ENCODE measurements around the gene MGAT4A. TPM values are rescaled to one million over a fixed set of nuclear protein-coding genes. Genes with fewer than 3 reads are reported as not detected.

MGAT4A gene
- total RNA-seq, 1 donor from 2014 or later: 15.7 TPM

DNA sequence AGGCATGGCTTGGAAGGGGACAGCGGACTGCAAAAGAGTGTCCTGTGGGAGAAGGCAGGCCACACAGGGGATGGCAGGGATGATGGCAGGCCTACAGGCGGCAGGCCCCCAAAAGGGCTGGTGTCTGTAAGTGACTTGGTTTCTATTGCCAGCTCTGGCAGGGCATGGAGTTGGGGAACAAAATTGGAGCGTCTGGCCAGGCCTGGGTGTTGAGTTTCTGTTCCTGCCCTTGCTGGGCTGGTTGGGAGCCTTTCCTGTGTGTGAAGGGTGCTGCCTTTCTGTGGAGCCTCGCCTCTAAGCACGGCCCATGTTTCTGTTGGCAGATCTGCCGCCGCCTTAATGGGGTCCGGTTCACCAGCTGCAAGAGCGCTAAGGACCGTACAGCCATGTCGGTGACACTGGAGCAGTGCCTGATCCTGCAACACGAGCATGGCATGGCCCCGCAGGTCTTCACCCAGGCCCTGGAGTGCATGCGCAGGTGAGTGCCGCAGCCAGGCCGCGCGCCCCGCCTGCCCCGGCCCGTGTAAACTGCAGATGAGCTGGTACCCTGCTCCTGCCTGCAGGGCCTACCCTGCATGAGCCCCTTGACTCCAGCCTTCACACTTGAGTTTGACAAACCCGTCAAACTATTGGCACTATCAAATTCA lies 154.1 kb downstream of the MGAT4A start:
- CTCF ChIA-PET: no interaction called here
- Mint-ChIP-seq H3K4me3 (no peak overlapping the region), H3K27ac (no peak overlapping the region)

DNA sequence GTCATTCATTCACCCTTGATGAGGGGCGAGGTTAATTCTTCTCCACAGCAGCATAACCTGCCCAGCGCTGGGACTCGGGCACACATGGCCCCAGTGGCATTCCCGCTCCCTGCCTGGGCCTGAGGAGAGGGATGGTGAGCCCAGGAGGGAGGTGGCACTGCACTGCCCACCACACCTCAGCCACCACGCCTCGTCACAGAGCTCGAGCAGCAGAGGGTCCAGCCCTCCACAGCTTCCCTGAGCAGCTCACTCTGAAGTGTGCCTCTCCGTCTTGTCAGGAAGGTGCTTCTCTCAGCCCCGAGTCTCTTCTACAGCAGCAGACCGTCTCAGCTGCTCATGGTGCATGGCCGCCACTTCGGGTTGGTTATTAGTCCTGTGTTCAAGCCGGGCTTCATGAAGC lies 157.5 kb downstream of the MGAT4A start:
- CTCF ChIA-PET: no interaction called here
- Mint-ChIP-seq H3K36me3 (ENCODE audit: low read depth) (peaks cover 43% of the 10 kb centered on the region), H3K27me3 (no peaks in the 10 kb centered on the region), H3K9me3 (no peaks in the 10 kb centered on the region), H3K27ac (no peak overlapping the region), H3K4me3 (no peak overlapping the region), H3K4me1 (no peaks in the 10 kb centered on the region)
- POLR2A ChIA-PET: no interaction called here
- TF ChIP-seq, protein P1, sequence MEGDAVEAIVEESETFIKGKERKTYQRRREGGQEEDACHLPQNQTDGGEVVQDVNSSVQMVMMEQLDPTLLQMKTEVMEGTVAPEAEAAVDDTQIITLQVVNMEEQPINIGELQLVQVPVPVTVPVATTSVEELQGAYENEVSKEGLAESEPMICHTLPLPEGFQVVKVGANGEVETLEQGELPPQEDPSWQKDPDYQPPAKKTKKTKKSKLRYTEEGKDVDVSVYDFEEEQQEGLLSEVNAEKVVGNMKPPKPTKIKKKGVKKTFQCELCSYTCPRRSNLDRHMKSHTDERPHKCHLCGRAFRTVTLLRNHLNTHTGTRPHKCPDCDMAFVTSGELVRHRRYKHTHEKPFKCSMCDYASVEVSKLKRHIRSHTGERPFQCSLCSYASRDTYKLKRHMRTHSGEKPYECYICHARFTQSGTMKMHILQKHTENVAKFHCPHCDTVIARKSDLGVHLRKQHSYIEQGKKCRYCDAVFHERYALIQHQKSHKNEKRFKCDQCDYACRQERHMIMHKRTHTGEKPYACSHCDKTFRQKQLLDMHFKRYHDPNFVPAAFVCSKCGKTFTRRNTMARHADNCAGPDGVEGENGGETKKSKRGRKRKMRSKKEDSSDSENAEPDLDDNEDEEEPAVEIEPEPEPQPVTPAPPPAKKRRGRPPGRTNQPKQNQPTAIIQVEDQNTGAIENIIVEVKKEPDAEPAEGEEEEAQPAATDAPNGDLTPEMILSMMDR (IDR thresholded peaks at IDR 0.05): no peak
- intact Hi-C loops (cut with micrococcal nuclease): no loop called here
- DNase-seq: no peak
- ATAC-seq (ENCODE audit: low read depth): no peak

More for the DNA sequence above, 154.1 kb downstream of the MGAT4A start:
- TF ChIP-seq, protein P1 (IDR thresholded peaks at IDR 0.05): no peak
- ATAC-seq (ENCODE audit: low read depth) (no peak), DNase-seq (no peak)
- H3K36me3 Mint-ChIP-seq (ENCODE audit: low read depth): peaks cover 25% of the 10 kb centered on the region
- POLR2A ChIA-PET: no interaction called here
- intact Hi-C loops (cut with micrococcal nuclease): no loop called here
- H3K4me1 Mint-ChIP-seq: peaks cover 10% of the 10 kb centered on the region
- H3K9me3 Mint-ChIP-seq: no peaks in the 10 kb centered on the region
- H3K27me3 Mint-ChIP-seq: no peaks in the 10 kb centered on the region

DNA sequence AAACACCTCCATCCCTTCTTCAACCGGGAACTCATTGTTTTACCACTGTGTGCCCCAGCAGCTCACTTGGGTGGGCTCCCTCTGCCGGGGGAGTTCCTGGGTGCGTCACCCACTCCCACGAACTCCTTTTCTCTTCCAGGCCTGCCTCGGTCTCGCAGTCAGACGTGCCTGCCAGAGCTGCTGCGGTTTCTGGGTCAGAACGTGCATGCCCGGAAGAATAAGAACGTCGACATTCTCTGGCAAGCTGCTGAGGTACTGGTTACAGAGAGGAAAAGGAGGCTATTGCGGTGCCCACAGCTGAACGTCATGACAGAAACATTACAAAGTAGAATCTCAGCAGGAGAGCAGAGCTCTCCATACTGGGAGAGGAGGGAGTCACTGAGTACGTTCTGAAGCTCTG lies 158.3 kb downstream of the MGAT4A start:
- POLR2A ChIA-PET: no interaction called here
- H3K27me3 Mint-ChIP-seq: no peaks in the 10 kb centered on the region
- no peak overlapping the region for H3K4me3 Mint-ChIP-seq
- TF ChIP-seq, protein P1 (IDR thresholded peaks at IDR 0.05): no peak
- no peak for DNase-seq
- intact Hi-C loops (cut with micrococcal nuclease): no loop called here
- peaks cover 45% of the 10 kb centered on the region for H3K36me3 Mint-ChIP-seq (ENCODE audit: low read depth)
- H3K27ac Mint-ChIP-seq: no peak overlapping the region
- H3K4me1 Mint-ChIP-seq: no peaks in the 10 kb centered on the region
- no peak for ATAC-seq (ENCODE audit: low read depth)
- CTCF ChIA-PET: no interaction called here
- H3K9me3 Mint-ChIP-seq: no peaks in the 10 kb centered on the region

DNA sequence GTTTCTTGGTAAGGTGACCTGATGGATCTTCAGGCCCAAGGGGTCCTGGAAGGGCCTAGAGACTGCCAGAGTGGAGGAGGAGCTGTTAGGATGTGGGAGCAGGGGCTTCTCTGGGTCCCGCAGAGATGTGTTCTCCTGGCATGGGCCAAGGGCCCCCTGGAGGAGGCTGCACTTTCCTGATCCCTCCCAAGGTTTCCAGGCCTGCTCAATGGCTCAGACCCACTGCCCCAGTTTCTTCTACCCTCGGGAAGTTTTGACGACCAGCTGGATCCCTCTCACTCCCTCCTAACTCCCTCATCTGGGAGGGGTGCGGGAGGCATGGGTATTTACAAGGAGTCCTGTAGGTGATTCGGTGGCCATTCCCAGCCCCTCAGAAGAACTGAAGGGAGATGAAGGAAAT lies 158.7 kb downstream of the MGAT4A start:
- intact Hi-C loops (cut with micrococcal nuclease): no loop called here
- TF ChIP-seq, protein P1 (IDR thresholded peaks at IDR 0.05): no peak
- H3K9me3 Mint-ChIP-seq: no peaks in the 10 kb centered on the region
- POLR2A ChIA-PET: no interaction called here
- CTCF ChIA-PET: no interaction called here
- no peak overlapping the region for H3K4me3 Mint-ChIP-seq
- ATAC-seq (ENCODE audit: low read depth): no peak
- DNase-seq: no peak
- no peaks in the 10 kb centered on the region for H3K27me3 Mint-ChIP-seq
- no peak overlapping the region for H3K27ac Mint-ChIP-seq
- H3K36me3 Mint-ChIP-seq (ENCODE audit: low read depth): peaks cover 43% of the 10 kb centered on the region
- H3K4me1 Mint-ChIP-seq: no peaks in the 10 kb centered on the region

DNA sequence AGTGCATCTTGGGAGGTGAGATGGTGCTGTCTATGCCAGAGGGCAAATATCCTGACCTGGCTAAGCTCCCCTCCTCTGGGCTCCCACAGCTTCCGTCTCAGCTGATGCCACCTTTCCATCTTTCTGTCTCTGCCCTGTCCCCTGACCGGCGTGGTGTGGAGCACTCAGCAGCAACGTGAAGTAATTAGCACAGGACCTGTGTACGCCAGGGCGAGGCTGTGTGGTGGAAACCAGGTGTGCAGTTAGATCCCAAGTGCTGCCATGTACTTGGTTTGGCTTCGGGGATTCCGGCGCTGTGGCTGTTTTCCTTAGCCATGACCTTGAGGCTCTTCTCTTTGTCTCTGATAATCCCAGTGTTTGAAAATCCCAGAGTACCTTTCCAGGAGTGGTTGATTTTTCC lies 159.1 kb downstream of the MGAT4A start:
- intact Hi-C loops (cut with micrococcal nuclease): no loop called here
- Mint-ChIP-seq H3K9me3 (no peaks in the 10 kb centered on the region), H3K4me3 (no peak overlapping the region), H3K27me3 (no peaks in the 10 kb centered on the region), H3K36me3 (ENCODE audit: low read depth) (peaks cover 45% of the 10 kb centered on the region), H3K4me1 (no peaks in the 10 kb centered on the region), H3K27ac (no peak overlapping the region)
- ATAC-seq (ENCODE audit: low read depth) (no peak), DNase-seq (no peak)
- ChIA-PET CTCF (no interaction called here), POLR2A (no interaction called here)
- TF ChIP-seq, protein P1 (IDR thresholded peaks at IDR 0.05): no peak

All from activated B cell treated with CpG ODN at 0.5 μM for 24 hours (primary cell).